GM19397 (cell line): ENCODE measurements around the gene NPIPB8.
"Not testable (repeated sequence)": the region's sequence is repeated elsewhere in the genome, so short reads cannot be mapped to it uniquely, and the experiment has no call there.

Source experiments
- ATAC-seq: cut with Tn5 transposase; IDR thresholded peaks from one replicate; pipeline ENCODE4 v1.9.1; 2021; ENCODE audit warnings: mild to moderate bottlenecking, moderate library complexity; ENCODE audit not compliant: unreplicated experiment

NPIPB8 gene

GRCh38 chr16:28623172-28623711 is 14.6 kb upstream of the NPIPB8 start:
- ATAC-seq = peak; percentile 58

DNA sequence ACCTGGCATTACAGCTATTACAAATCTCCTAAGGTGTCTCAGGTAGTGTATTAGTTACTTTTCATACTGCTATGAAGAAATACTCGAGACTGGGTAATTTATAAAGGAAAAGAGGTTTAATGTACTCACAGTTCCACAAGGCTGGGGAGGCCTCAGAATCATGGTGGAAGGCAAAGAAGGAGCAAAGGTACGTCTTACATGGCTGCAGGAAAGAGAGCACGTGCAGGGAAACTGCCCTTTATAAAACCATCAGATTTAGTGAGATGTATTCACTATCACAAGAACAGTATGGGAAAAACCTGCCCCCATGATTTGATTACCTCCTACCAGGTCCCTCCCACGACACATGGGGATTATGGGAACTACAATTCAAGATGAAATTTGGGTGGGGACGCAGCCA is 7.0 kb upstream of the NPIPB8 start:
- not testable (repeated sequence) for ATAC-seq

GRCh38 chr16:28636093-28636823 is 1.6 kb upstream of the NPIPB8 start:
- not testable (repeated sequence) for ATAC-seq

- ATAC-seq = not testable (repeated sequence)
Measured at GRCh38 chr16:28638359-28638758, 494 bp downstream of the NPIPB8 start.

DNA sequence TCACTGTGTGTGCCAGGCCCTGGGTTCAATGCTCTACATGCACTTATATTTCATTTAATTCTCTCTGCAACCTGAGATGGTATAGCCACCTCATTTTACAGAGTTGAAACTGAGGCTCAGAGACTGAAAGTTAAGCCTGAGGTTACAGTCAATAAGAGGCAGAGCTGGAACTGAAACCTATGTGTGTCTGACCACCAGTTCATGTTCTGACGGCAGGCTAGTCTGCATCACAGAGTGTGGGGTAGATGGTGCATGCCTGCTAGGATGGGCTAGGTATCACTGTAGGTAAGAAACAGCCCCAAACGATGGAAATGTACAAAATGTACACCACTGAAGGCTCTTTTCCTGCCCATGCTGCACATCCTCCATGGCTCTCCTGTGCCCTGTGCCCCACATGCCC is 2.1 kb downstream of the NPIPB8 start:
- ATAC-seq = not testable (repeated sequence)

DNA sequence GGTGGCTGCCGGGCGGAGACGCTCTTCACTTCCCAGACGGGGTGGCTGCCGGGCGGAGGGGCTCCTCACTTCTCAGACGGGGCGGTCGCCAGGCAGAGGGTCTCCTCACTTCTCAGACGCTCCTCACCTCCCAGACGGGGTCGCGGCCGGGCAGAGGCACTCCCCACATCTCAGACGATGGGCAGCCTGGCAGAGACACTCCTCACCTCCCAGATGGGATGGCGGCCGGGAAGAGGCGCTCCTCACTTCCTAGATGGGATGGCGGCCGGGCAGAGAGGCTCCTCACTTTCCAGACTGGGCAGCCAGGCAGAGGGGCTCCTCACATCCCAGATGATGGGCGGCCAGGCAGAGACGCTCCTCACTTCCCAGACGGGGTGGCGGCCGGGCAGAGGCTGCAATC is 28.4 kb downstream of the NPIPB8 start:
- not testable (repeated sequence) for ATAC-seq

DNA sequence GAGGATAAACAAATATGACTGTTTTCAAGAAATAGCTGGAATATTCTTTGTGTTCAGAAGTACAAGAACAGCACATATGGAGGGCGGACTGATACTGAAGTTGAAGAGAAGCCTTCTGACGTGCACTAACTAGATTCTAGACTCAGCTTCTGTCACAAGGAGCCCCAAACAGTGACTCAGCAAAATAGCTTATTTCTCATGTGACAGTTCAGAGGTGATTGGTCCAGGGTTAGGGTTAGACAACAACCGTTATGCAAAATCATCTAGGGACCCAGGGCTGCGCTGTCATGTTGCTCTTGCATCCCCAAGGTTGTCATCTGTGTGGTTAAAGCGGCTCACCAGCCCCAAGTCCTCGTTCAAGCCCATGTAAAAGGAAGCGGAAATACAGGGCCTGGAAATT is 29.6 kb downstream of the NPIPB8 start:
- not testable (repeated sequence) for ATAC-seq

DNA sequence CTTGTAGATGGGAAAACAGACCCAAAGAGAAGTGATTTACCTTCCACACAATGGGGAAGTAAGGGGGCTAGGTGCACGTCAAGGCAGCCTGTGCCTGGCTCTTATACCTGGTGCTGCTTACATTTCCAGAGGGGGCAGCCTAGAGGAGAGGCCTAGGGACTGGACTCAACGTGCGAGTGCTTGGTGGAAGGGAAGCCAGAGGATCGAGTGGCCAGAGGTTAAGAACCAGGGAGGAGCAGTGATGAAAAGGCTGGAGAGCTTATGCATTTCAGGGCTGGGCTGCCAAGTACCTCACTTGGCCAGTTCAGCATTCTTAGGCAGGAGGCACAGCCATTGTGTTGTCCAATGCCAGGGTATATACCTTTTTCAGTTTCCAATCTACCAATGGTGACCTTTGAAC is 30.3 kb downstream of the NPIPB8 start:
- not testable (repeated sequence) for ATAC-seq

DNA sequence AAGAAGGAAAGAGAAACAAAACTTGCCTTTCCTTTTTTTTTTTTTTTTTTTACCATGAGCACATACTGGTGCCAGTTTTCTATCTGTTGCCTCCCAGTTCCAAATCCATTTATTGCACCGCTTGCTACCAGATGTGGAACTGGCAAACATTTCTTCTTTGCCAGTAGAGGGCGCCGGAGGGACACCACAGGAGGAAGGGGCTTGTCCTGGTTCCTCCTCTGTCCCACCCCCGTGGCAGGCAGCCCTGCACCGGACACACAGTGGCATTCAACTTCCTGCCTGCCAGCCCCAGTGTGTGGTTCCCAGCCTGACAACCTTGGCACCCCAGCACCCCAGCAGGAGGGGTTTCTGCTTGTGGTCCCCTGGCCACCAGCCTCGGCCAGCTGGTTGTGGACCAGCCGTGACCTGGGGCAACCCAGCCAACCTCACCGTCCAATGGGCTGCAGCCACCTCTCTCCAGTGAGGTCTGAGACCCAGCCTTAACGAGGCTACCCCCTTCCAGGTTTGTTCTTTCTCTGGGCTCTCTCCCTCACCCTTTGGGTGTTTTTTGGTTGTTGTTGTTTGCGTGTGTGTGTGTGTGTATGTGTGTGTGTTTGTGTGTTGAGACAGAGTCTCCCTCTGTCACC is 50.6 kb downstream of the NPIPB8 start:
- ATAC-seq = not testable (repeated sequence)

- not testable (repeated sequence) for ATAC-seq
Measured at GRCh38 chr16:28689425-28689824, 51.6 kb downstream of the NPIPB8 start.

- not testable (repeated sequence) for ATAC-seq
Measured at GRCh38 chr16:28691722-28692121, 53.9 kb downstream of the NPIPB8 start.

DNA sequence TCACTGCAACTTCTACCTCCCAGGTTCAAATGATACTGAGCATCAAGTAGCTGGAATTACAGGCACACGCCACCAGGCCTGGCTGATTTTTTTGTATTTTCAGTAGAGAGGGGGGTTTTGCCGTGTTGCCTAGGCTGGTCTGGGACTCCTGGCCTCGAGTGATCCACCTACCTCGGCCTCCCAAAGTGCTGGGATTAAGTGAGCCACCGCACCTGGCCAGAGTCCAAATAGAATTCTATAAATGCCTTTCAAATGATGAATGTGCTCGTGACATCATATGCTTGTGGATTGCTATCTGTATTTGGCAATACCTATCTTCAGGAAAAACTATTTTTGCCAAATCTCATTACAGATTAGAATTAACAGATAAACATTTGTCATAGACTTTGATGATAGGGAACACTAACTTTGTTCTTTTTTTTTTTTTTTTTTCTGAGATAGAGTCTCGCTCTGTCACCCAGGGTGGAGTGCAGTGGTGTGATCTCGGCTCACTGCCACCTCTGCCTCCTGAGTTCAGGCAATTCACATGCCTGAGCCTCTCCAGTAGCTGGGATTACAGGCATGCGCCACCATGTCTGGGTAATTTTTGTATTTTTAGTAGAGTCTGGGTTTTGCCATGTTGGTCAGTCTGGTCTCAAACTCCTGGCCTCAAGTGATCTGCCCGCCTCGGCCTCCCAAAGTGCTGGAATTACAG is 55.5 kb downstream of the NPIPB8 start:
- not testable (repeated sequence) for ATAC-seq

- ATAC-seq = not testable (repeated sequence)
Measured at GRCh38 chr16:28699792-28700191, 61.9 kb downstream of the NPIPB8 start.

DNA sequence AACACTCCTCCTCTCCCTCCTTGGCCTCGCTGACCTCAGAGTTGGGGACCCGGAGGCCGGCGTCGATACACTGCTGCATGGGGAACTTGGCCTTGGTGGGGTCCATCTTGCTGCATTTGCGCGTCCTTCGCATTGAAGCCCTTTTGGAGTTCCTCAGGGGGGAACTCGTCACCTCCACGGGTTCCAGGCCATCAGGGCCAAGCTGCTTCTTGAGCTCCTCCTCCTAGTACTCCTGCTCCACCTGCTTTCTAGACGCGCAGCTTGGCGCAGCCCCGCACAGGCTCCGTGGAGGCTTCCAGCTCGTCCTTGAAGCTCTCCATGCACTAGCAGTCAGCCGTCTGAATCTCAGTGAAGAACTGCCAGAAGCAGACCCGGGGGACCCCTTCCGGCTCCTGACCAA is 62.5 kb downstream of the NPIPB8 start:
- ATAC-seq = not testable (repeated sequence)

DNA sequence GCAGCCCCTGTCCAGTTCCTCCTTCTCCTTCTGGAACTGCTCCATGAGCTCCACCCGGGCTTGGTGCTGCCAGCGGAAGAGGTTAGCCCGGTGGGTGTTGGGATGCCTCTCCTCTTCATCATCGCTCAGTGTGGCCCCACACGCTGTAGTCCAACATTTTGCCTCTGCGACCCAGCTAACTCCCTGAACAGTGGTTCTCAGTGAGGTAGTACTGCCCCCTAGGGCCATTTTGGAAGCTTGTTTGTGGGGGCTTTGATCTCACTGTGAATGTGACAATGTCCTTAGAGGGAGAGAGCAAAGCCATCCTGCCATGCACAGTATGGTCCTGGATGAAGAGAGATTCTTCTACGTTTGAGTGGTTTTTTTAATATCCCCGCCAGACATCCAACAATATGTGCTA is 63.5 kb downstream of the NPIPB8 start:
- ATAC-seq = not testable (repeated sequence)

DNA sequence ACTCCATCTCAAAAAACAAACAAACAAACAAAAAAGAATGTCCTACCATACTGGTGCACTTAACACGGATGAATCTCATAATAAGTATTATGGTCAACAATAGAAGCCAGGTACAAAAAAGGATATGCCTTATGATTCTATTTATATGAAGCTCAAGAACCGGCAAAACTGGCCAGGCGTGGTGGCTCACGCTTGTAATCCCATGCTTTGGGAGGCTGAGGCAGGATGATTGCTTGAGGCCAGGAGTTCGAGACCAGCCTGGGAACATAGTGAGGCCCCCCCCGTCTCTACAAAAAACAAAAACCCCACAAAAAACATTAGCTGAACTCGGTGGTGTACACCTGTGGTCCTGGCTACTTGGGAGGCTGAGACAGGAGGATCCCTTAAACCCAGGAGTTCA is 66.4 kb downstream of the NPIPB8 start:
- not testable (repeated sequence) for ATAC-seq
